DMS79 treated with DMSO at 0.1 percent for 48 hours (cell line): ENCODE measurements around the gene ATG10.

Experiments
- DNase-seq: peaks from one replicate; lab custom pipeline; 2025; lab: John Stamatoyannopoulos, UW

The ATG10 gene

GRCh38 chr5:82164977-82165713 is 193.3 kb downstream of the ATG10 start:
- no peak for DNase-seq

GRCh38 chr5:82165740-82166530 is 194.1 kb downstream of the ATG10 start:
- peak; percentile 27 for DNase-seq

GRCh38 chr5:82167372-82167935 is 195.6 kb downstream of the ATG10 start:
- no peak for DNase-seq

GRCh38 chr5:82168294-82168693 is 196.5 kb downstream of the ATG10 start:
- no peak for DNase-seq

GRCh38 chr5:82169892-82170291 is 198.1 kb downstream of the ATG10 start:
- DNase-seq: no peak

GRCh38 chr5:82174128-82174918 is 202.5 kb downstream of the ATG10 start:
- no peak for DNase-seq

- DNase-seq: no peak
Measured at GRCh38 chr5:82174919-82175219, 203.0 kb downstream of the ATG10 start.

- DNase-seq: no peak
Measured at GRCh38 chr5:82176115-82176814, 204.4 kb downstream of the ATG10 start.

- no peak for DNase-seq
Measured at GRCh38 chr5:82178378-82178777, 206.6 kb downstream of the ATG10 start.

- no peak for DNase-seq
Measured at GRCh38 chr5:82182662-82183061, 210.8 kb downstream of the ATG10 start.

GRCh38 chr5:82183828-82184227 is 212.0 kb downstream of the ATG10 start:
- no peak for DNase-seq

GRCh38 chr5:82185851-82186250 is 214.0 kb downstream of the ATG10 start:
- no peak for DNase-seq

- no peak for DNase-seq
Measured at GRCh38 chr5:82197550-82197949, 225.7 kb downstream of the ATG10 start.

GRCh38 chr5:82204567-82204966 is 232.7 kb downstream of the ATG10 start:
- DNase-seq: no peak

GRCh38 chr5:82205005-82205404 is 233.2 kb downstream of the ATG10 start:
- DNase-seq: no peak

- no peak for DNase-seq
Measured at GRCh38 chr5:82208371-82208770, 236.5 kb downstream of the ATG10 start.

GRCh38 chr5:82211855-82212572 is 240.2 kb downstream of the ATG10 start:
- DNase-seq: no peak

- DNase-seq: no peak
Measured at GRCh38 chr5:82217917-82218316, 246.1 kb downstream of the ATG10 start.

- DNase-seq: no peak
Measured at GRCh38 chr5:82218374-82219156, 246.7 kb downstream of the ATG10 start.

- DNase-seq: no peak
Measured at GRCh38 chr5:82221020-82221419, 249.2 kb downstream of the ATG10 start.
